HepG2 (cell line): Measurements from ENCODE around the gene GPRIN1. TPM values are rescaled to one million over a fixed set of nuclear protein-coding genes. Genes with fewer than 3 reads are reported as not detected.

Experiments used
- ATAC-seq: fragments of 200-7000 bp; cut with Tn5 transposase; 3 replicates; pipeline ENCODE4 v1.9.1; 2020; ENCODE audit warnings: mild to moderate bottlenecking, moderate library complexity
- BruUV-seq: library from RNA; stranded (reverse); fragments of 400-500 nt; replicated peaks from 2 replicates; lab custom pipeline; 2021; lab: Mats Ljungman, UMichigan
- CTCF ChIA-PET: fragments of 300-600 bp; formaldehyde crosslinking; extraction: SDS; loops from one replicate; lab custom pipeline; 2021; ENCODE audit warnings: low total read pairs, inconsistent platforms, low intra/inter-chr PET ratio; lab: Yijun Ruan, JAX
- POLR2A ChIA-PET: fragments of 350-600 bp; sonication (Branson Sonifier 250); formaldehyde crosslinking; loops from one replicate; lab custom pipeline; 2020; ENCODE audit warnings: antibody characterized with exemption, inconsistent platforms; lab: Yijun Ruan, JAX
- DNase-seq: peaks from one replicate; pipeline ENCODE4 v3.0.0-alpha.2; 2015; ENCODE audit warnings: low spot score
- FAIRE-seq: peaks from 3 replicates; lab custom pipeline; 2011; peaks lifted over from hg19 to GRCh38; lab: Jason Lieb, UNC
- H2AFZ ChIP-seq: one replicate; pipeline ENCODE4 v1.6.1; 2011; ENCODE audit warnings: low read length, inconsistent platforms
- H3K27ac ChIP-seq: fragments of 300-600 bp; 3 replicates; pipeline ENCODE4 v1.8.0; 2011; ENCODE audit warnings: mixed run types, mild to moderate bottlenecking, mixed read lengths, low read length, inconsistent platforms; ENCODE audit not compliant: insufficient read depth; ENCODE audit errors: extremely low read length
- H3K27me3 ChIP-seq, 2 experiments: fragments of 200-600 bp in 1 of 2; 2 replicates in 1 of 2; 3 replicates in 1 of 2; pipeline versions ENCODE4 v1.6.0 to v1.8.0; 2011; ENCODE audit warnings: low read length in 2 of 2, mild to moderate bottlenecking in 2 of 2, moderate library complexity in 2 of 2, inconsistent platforms in 1 of 2; ENCODE audit not compliant: insufficient read depth in 2 of 2, control insufficient read depth in 1 of 2
- H3K36me3 ChIP-seq, 2 experiments: fragments of 200-600 bp in 1 of 2; replicated peaks in 1 of 2; 2 replicates in 1 of 2; 3 replicates in 1 of 2; pipeline versions ENCODE4 v1.5.1 to v1.8.0; 2011; ENCODE audit warnings: low read length in 2 of 2, inconsistent platforms in 1 of 2; ENCODE audit not compliant: insufficient read depth in 2 of 2, control insufficient read depth in 1 of 2
- H3K4me1 ChIP-seq: 2 replicates; pipeline ENCODE4 v1.5.1; 2012; ENCODE audit warnings: low read length, inconsistent platforms; ENCODE audit not compliant: insufficient read depth
- H3K4me2 ChIP-seq: 2 replicates; pipeline ENCODE4 v1.6.0; 2011; ENCODE audit warnings: low read depth, low read length, inconsistent platforms
- H3K4me3 ChIP-seq, 3 experiments: fragments of 200-600 bp in 1 of 3; sonication (generic), shearing (Covaris generic) in 1 of 3; replicated peaks in 1 of 3; 2 replicates each; pipeline ENCODE4 v1.5.1; 2011 to 2016; ENCODE audit warnings: low read length in 3 of 3, inconsistent platforms in 2 of 3, low read depth in 2 of 3, mild to moderate bottlenecking in 2 of 3, control low read depth in 1 of 3, mixed read lengths in 1 of 3; ENCODE audit not compliant: insufficient read depth in 1 of 3
- H3K79me2 ChIP-seq: one replicate; pipeline ENCODE4 v1.6.1; 2011; ENCODE audit warnings: low read length, inconsistent platforms; ENCODE audit not compliant: insufficient read depth
- H3K9ac ChIP-seq: 2 replicates; pipeline ENCODE4 v1.6.0; 2011; ENCODE audit warnings: mild to moderate bottlenecking, low read depth, low read length, inconsistent platforms; ENCODE audit not compliant: insufficient read depth
- H3K9me3 ChIP-seq: 2 replicates; pipeline ENCODE4 v1.5.1; 2012; ENCODE audit warnings: mild to moderate bottlenecking, low read length
- H4K20me1 ChIP-seq: 2 replicates; pipeline ENCODE4 v1.6.0; 2011; ENCODE audit warnings: inconsistent platforms, mild to moderate bottlenecking, low read length, moderate library complexity; ENCODE audit not compliant: insufficient read depth
- GMEB2 ChIP-seq: IDR thresholded peaks from 2 replicates; pipeline ENCODE4 v1.6.1; 2016; ENCODE audit warnings: missing biosample characterization, missing genetic modification reagents, low read depth
- HDAC1 ChIP-seq: sonication (generic); formaldehyde crosslinking; IDR thresholded peaks from 2 replicates; pipeline ENCODE4 v1.5.1; 2020; ENCODE audit warnings: mild to moderate bottlenecking, missing genetic modification reagents
- SAP130 ChIP-seq: IDR thresholded peaks from 2 replicates; pipeline ENCODE4 v1.6.1; 2016; ENCODE audit warnings: low read depth
- WGBS: methylation state at CpG from one replicate; pipeline ENCODE4 v1.1.6; 2017; ENCODE audit warnings: low lambda C conversion rate; 5-methylcytosine and 5-hydroxymethylcytosine counted together
- in situ Hi-C: cut with HindIII; loops from 2 replicates; pipeline ENCODE4 v1.10.0; 2017; ENCODE audit warnings: low pct_unique_long_range_greater_than_20kb; ENCODE audit not compliant: extremely low pct_ligation_motif_present
- intact Hi-C: fragments of 100-400 bp; cut with micrococcal nuclease; formaldehyde crosslinking; loops from one replicate; pipeline ENCODE4 v1.10.0; 2022; ENCODE audit not compliant: unreplicated experiment
- polyA plus RNA-seq, 8 experiments: library from polyadenylated mRNA; depleted of rRNA in 3 of 8; stranded (reverse) in 7 of 8; unstranded in 1 of 8; fragments of >200 nt; fragmentation: Illumina TruSeq in 4 of 8; extraction: Trizol in 4 of 8; gene quantifications; 2 replicates each; pipeline versions ENCODE4 v1.2.1 to v1.2.3, GENCODE V29; 2011 to 2016; ENCODE audit warnings: low read depth in 4 of 8, missing spikeins in 1 of 8, mixed read lengths in 1 of 8; ENCODE audit not compliant: insufficient read depth in 1 of 8
- total RNA-seq, 5 experiments: library from RNA; depleted of rRNA; stranded (reverse); fragments of >200 nt; fragmentation: Illumina TruSeq; extraction: Trizol; gene quantifications; 2 replicates each; pipeline ENCODE4 v1.2.3, GENCODE V29; 2016; ENCODE audit warnings: low read depth in 1 of 5
- TF ChIP-seq, protein P1 (sequence below): sonication (generic); formaldehyde crosslinking; IDR thresholded peaks from 2 replicates; pipeline ENCODE4 v1.4.0; 2020; ENCODE audit warnings: low read depth, mild to moderate bottlenecking, missing genetic modification reagents

GPRIN1 gene
- total and polyA plus RNA-seq, 2 of the 13 experiments (the other 11 are each of a cell fraction or from before 2014, with no cell fraction given): 0.32 to 2.0 TPM

- FAIRE-seq: no peak
- Histone ChIP-seq H3K27me3 (peaks cover 1 to 3% of the 10 kb centered on the region in 2 experiments; a peak in 2 of 5 replicates), H3K9me3 (no peaks in the 10 kb centered on the region), H2AFZ (no peak overlapping the region), H3K79me2 (no peaks in the 10 kb centered on the region), H3K36me3 (no peaks in the 10 kb centered on the region)
- ATAC-seq: peak; percentile 20
- CTCF ChIA-PET: interaction anchor here (1.0 to 2.3 kb wide), 2 partner anchors 85 to 300 kb away, joined by 3 to 10 read pairs; no protein-coding TSS in a partner anchor
- in situ Hi-C loops: no loop called here
- WGBS: 6% methylated on average over 7 of the region's 11 CpGs
- 0 out of 2 replicates have a peak, but pooled peaks have one; percentile 23 for TF ChIP-seq HDAC1 (CRISPR knock-in tag)
- TF ChIP-seq GMEB2 (CRISPR knock-in tag): no peak
- TF ChIP-seq, protein P1, sequence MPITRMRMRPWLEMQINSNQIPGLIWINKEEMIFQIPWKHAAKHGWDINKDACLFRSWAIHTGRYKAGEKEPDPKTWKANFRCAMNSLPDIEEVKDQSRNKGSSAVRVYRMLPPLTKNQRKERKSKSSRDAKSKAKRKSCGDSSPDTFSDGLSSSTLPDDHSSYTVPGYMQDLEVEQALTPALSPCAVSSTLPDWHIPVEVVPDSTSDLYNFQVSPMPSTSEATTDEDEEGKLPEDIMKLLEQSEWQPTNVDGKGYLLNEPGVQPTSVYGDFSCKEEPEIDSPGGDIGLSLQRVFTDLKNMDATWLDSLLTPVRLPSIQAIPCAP (CRISPR knock-in tag): 0 out of 2 replicates have a peak, but pooled peaks have one; percentile 20
- TF ChIP-seq SAP130 (CRISPR knock-in tag): peak; percentile 26
- TF ChIP-seq, all 625 proteins: peak for 3
- POLR2A ChIA-PET: interaction anchor here (1.3 kb wide), 1 partner anchor 12 kb away, joined by 7 read pairs; the partner anchor contains the start of gene TSPAN17
- no peaks in the 10 kb centered on the region for H4K20me1 ChIP-seq
- no TSS peak for BruUV-seq
- peaks cover 14% of the 10 kb centered on the region for H3K4me1 ChIP-seq
- peak overlapping the region in 2 of 3 experiments; percentile 28 to 49; a peak in 3 of 6 replicates for H3K4me3 ChIP-seq
- intact Hi-C loops: loop anchor here (2.0 to 5.0 kb wide), 2 partner anchors 153 to 300 kb away; partner anchors contain the start of gene UNC5A
- no peak overlapping the region for H3K27ac ChIP-seq
- H3K9ac ChIP-seq: no peak overlapping the region
- DNase-seq: no peak
- H3K4me2 ChIP-seq: peak overlapping the region; percentile 64
Observed at GRCh38 chr5:176658817-176659511, 49.0 kb upstream of the GPRIN1 start.
